GM19035 (cell line): ENCODE results near the gene PCDHA1.
"Not testable (repeated sequence)": the region's sequence is repeated elsewhere in the genome, so short reads cannot be mapped to it uniquely, and the experiment has no call there.

Experiments used
- ATAC-seq: cut with Tn5 transposase; IDR thresholded peaks from one replicate; pipeline ENCODE4 v1.9.1; 2021; ENCODE audit not compliant: unreplicated experiment

The PCDHA1 gene

DNA sequence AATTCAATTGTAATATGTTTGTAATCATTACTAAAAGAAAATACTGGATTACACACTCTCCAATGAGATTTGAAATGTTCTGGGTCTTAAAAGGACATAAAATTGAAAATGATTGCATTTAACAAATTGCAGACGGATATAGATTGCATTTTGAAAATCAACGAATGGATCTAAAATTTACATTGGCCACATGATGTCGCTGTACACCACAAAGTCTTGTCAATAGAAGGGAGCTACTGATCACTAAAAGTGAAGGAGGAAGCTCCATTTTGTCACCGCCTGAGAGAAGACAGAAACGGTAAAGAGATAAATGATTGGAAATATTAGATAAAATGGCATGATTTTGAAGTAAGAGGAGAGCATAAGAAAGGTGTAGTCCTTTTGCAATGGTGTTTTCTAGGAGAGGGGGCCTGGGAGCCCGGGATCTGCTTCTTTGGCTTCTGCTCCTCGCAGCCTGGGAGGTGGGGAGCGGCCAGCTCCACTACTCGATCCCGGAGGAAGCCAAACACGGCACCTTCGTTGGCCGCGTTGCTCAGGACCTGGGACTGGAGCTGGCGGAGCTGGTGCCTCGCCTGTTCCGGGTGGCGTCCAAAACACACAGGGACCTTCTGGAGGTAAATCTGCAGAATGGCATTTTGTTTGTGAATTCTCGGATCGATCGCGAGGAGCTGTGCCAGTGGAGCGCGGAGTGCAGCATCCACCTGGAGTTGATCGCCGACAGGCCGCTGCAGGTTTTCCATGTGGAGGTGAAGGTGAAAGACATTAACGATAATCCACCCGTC lies at the start of gene PCDHA1:
Gene PCDHA1 (plus strand): TSS at position 236 of the 782 bp plus-strand sequence.
- ATAC-seq, result no peak

- no peak for ATAC-seq
Observed at GRCh38 chr5:140737486-140737885, 48.5 kb upstream of the PCDHA1 start.

DNA sequence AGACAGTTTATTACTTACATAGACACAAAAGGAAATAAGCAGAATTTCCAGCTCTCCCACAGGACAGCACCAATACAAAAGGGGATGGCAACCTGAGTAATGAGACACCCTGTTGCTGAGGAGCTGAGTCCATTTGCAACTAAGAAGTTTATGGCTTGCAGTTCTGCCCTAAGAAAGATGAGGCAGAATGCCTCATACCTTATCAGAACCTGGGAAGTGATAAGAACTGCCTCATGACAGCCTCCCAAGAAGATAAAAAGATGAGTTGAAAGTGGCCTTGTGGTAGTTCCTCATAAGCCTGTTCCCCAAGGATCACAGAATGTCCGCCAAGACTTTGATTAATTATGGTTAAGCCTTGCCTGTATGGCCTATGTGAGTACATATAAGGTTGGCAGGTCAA lies 44.0 kb upstream of the PCDHA1 start:
- ATAC-seq, result no peak

- ATAC-seq, result no peak
Observed at GRCh38 chr5:140753561-140753960, 32.4 kb upstream of the PCDHA1 start.

DNA sequence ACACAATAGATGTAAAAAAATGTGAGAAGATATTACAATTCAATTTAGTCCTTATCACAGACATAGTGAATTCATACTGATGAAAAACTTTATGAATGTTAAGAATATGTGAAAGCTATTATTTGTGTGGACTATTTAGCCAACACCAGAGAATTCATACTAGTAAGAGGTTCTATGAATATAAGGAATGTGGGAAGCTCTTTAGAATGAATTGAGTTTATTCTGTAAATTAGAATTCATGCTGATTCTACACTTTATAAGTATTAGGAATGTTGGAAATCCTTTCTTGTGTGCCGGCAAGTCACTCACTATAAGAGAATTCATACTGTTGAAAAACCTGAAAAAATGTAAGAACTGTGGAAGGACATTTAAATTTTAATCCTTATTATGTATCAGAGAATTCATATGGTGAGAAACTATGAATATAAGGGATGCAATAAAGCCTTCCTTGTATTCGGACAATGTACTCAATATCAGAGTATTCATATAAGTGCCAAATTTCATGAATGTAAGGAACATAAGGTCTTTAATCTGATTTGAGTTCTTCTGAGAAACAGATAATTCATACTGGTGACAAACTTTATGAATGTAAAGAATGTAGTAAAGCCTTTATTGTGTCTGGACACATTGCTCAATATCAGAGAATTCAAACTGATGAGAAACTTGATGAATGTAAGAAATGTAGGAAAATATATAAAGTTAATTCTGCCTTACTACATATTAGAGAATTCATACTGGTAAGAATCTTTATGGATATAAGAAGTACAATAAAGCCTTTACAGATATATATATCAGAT lies 21.6 kb upstream of the PCDHA1 start:
- ATAC-seq, result no peak

- ATAC-seq, result no peak
Observed at GRCh38 chr5:140767444-140767843, 18.5 kb upstream of the PCDHA1 start.

GRCh38 chr5:140780512-140780911 lies 5.4 kb upstream of the PCDHA1 start:
- ATAC-seq, result no peak

DNA sequence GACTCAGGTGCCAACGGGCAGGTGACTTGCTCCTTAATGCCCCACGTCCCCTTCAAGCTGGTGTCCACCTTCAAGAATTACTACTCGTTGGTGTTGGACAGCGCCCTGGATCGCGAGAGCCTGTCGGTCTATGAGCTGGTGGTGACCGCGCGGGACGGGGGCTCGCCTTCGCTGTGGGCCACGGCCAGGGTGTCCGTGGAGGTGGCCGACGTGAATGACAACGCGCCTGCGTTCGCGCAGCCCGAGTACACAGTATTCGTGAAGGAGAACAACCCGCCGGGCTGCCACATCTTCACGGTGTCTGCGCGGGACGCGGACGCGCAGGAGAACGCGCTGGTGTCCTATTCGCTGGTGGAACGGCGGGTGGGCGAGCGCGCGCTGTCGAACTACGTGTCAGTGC lies 1.5 kb downstream of the PCDHA1 start:
- not testable (repeated sequence) for ATAC-seq

GRCh38 chr5:140787849-140788504 lies 2.0 kb downstream of the PCDHA1 start:
- ATAC-seq, result not testable (repeated sequence)

DNA sequence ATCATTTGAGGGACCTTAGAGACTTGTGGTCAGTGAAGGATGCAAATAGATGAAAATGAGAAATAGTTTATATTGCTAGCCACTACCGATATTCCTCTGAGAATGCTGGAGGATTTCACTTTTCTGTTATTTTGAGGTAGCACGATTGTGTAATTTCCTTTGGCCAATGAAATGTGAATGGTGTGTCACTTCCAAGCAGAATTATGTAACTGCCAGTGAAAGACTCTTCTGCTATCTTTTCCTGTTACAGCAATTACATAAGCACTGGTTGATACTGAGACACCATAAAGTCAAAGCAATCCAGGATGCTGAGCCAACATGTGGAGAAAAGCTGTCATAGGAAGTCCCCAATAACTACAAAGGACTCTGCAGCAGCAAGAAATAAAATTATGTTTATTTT lies 5.1 kb downstream of the PCDHA1 start:
- ATAC-seq, result no peak

DNA sequence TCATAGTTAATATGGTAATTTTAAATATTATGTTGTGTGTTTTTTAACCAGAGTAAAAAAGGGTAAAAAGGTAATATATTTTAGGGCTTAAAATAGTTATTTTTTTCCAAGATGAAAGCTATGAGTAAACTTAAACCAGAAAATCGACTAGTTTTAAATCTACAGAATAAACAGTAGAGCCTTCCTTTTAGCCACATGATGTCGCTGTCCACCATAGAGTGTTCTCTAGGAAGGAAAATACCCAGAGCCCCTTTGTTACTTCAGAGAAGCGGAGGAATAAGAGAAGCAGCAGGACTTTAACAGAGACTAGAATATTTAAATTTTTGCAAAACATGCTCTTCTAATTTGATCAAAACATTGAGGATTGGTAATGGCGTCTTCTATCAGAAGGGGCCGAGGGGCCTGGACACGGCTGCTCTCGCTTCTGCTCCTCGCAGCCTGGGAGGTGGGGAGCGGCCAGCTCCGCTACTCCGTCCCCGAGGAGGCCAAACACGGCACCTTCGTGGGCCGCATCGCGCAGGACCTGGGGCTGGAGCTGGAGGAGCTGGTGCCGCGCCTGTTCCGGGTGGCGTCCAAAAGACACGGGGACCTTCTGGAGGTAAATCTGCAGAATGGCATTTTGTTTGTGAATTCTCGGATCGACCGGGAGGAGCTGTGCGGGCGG lies 8.8 kb downstream of the PCDHA1 start, which contains the start of gene PCDHA2:
Gene PCDHA2 (plus strand): TSS at position 258 of the 664 bp plus-strand sequence.
- ATAC-seq, result no peak

DNA sequence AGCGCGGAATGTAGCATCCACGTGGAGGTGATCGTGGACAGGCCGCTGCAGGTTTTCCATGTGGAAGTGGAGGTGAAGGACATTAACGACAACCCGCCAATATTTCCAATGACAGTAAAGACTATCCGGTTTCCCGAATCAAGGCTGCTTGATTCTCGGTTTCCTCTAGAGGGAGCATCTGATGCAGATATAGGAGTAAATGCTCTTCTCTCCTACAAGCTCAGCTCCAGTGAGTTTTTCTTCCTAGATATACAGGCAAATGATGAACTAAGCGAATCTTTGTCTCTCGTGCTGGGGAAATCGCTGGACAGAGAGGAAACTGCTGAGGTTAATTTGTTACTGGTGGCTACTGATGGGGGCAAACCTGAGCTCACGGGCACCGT lies 9.3 kb downstream of the PCDHA1 start:
- no peak for ATAC-seq

GRCh38 chr5:140796072-140796717 lies 10.3 kb downstream of the PCDHA1 start:
- ATAC-seq, result not testable (repeated sequence)

DNA sequence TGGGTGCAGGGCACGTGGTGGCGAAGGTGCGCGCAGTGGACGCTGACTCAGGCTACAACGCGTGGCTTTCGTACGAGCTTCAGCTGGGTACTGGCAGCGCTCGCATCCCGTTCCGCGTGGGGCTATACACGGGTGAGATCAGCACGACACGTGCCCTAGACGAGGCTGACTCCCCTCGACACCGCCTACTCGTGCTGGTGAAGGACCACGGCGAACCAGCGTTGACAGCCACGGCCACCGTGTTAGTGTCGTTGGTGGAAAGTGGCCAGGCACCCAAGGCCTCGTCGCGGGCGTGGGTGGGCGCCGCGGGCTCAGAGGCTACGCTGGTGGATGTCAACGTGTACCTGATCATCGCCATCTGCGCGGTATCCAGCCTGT lies 10.8 kb downstream of the PCDHA1 start:
- no peak for ATAC-seq

GRCh38 chr5:140800816-140801493 lies 15.0 kb downstream of the PCDHA1 start, which contains the start of gene PCDHA3:
TSS of gene PCDHA3 (plus strand) at chr5:140801057.
- no peak for ATAC-seq

DNA sequence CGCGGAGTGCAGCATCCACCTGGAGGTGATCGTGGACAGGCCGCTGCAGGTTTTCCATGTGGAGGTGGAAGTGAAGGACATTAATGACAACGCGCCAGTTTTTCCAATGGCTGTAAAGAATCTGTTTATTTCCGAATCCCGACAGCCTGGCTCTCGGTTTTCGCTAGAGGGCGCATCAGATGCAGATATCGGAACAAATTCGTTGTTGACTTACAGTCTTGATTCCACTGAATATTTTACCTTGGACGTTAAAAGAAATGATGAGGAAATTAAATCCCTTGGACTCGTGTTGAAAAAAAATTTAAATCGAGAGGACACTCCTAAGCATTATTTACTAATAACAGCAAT lies 15.5 kb downstream of the PCDHA1 start:
- ATAC-seq, result no peak

- ATAC-seq, result not testable (repeated sequence)
Observed at GRCh38 chr5:140802381-140802780, 16.4 kb downstream of the PCDHA1 start.

DNA sequence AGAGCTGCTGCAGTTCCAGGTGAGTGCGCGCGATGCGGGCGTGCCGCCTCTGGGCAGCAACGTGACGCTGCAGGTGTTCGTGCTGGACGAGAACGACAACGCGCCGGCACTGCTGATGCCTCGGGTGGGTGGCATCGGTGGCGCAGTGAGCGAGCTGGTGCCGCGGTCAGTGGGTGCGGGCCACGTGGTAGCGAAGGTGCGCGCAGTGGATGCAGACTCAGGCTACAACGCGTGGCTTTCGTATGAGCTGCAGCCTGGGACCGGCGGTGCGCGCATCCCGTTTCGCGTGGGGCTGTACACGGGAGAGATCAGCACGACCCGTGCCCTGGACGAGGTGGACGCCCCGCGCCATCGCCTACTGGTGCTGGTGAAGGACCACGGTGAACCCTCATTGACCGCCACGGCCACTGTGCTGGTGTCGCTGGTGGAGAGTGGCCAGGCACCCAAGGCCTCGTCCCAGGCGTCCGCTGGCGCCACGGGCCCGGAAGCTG lies 16.9 kb downstream of the PCDHA1 start:
- ATAC-seq, result no peak

- no peak for ATAC-seq
Observed at GRCh38 chr5:140806834-140807775, 21.2 kb downstream of the PCDHA1 start, which contains the start of gene PCDHA4. TSS of gene PCDHA4 (plus strand) at chr5:140807068.
